GM19324 (cell line): ENCODE results near the gene NPW.

Experiments used
- ATAC-seq: cut with Tn5 transposase; IDR thresholded peaks from one replicate; pipeline ENCODE4 v1.9.1; 2021; ENCODE audit warnings: mild to moderate bottlenecking, moderate library complexity; ENCODE audit not compliant: unreplicated experiment, low FRiP score

NPW gene

GRCh38 chr16:2016407-2016922, 3.1 kb upstream of the NPW start:
- no peak for ATAC-seq

- no peak for ATAC-seq
These were observed 591 bp downstream of the NPW start for GRCh38 chr16:2019921-2020831.

- peak; percentile 16 for ATAC-seq
These were observed 3.1 kb downstream of the NPW start for GRCh38 chr16:2022723-2023091.

GRCh38 chr16:2023092-2024031, 3.8 kb downstream of the NPW start:
- ATAC-seq, result peak; percentile 69

GRCh38 chr16:2024032-2024420, 4.4 kb downstream of the NPW start:
- ATAC-seq, result no peak

- no peak for ATAC-seq
These were observed 5.7 kb downstream of the NPW start for GRCh38 chr16:2025251-2025650.

- no peak for ATAC-seq
These were observed 6.4 kb downstream of the NPW start for GRCh38 chr16:2025878-2026460.

- no peak for ATAC-seq
These were observed 7.0 kb downstream of the NPW start, which contains the start of gene NHERF2 for GRCh38 chr16:2026461-2027023. TSS of gene NHERF2 (plus strand) at chr16:2026902. CDS start at chr16:2027006, 104 bp downstream.

GRCh38 chr16:2027024-2028010, 7.7 kb downstream of the NPW start:
- no peak for ATAC-seq

- ATAC-seq, result no peak
These were observed 8.6 kb downstream of the NPW start for GRCh38 chr16:2028146-2028545.

- ATAC-seq, result no peak
These were observed 9.1 kb downstream of the NPW start for GRCh38 chr16:2028620-2029220.

- ATAC-seq, result no peak
These were observed 9.8 kb downstream of the NPW start for GRCh38 chr16:2029350-2029749.

GRCh38 chr16:2030036-2030435, 10.5 kb downstream of the NPW start:
- ATAC-seq, result no peak

- ATAC-seq, result no peak
These were observed 11.5 kb downstream of the NPW start for GRCh38 chr16:2031081-2031577.

- no peak for ATAC-seq
These were observed 12.9 kb downstream of the NPW start for GRCh38 chr16:2032285-2033056.

GRCh38 chr16:2033057-2033908, 13.7 kb downstream of the NPW start:
- no peak for ATAC-seq
